ENCODE data around the gene FLAD1. TPM values are rescaled to one million over a fixed set of nuclear protein-coding genes. Genes with fewer than 3 reads are reported as not detected.
A peak's percentile ranks its signal among the peaks of the same experiment; 100 is the strongest.
"Not testable (repeated sequence)": the region's sequence is repeated elsewhere in the genome, so short reads cannot be mapped to it uniquely, and the experiment has no call there.

Gene FLAD1
- total RNA-seq, 1 donor from 2014 or later = 30.1 TPM

DNA sequence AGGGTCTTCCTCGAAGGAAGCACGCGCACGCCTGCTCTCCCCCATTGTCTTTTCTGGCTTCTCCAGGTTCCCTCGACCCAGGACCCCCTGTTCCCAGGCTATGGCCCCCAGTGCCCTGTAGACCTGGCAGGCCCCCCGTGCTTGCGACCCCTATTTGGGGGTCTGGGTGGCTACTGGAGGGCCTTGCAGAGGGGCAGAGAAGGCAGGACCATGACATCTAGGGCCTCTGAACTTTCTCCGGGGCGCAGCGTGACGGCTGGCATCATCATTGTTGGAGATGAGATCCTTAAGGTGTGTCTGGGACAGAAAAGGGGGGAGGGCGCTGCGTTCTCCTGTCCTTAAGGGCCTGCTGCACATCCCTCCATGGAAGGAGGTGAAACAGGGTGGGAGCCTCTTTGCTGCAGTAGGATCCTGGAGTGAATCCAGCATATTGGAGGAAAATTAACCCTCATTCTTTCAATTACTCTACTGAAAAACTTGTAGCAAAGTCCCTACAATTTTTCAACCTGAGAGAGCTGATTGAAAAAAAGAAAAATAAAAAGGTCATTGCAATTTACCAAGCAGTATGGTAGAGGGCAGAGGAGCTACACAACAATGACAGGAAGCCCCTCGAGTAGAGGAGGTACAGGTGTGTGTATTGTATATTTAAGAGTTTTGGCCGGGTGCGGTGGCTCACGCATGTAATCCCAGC, 777 bp downstream of the FLAD1 start:
- peaks cover 28% of the 10 kb centered on the region for H3K4me1 ChIP-seq
- H3K4me3 ChIP-seq = peak overlapping the region; percentile 86
- peak overlapping the region; percentile 83 for H3K27ac ChIP-seq (replicated peaks)
- TF ChIP-seq, protein P1, sequence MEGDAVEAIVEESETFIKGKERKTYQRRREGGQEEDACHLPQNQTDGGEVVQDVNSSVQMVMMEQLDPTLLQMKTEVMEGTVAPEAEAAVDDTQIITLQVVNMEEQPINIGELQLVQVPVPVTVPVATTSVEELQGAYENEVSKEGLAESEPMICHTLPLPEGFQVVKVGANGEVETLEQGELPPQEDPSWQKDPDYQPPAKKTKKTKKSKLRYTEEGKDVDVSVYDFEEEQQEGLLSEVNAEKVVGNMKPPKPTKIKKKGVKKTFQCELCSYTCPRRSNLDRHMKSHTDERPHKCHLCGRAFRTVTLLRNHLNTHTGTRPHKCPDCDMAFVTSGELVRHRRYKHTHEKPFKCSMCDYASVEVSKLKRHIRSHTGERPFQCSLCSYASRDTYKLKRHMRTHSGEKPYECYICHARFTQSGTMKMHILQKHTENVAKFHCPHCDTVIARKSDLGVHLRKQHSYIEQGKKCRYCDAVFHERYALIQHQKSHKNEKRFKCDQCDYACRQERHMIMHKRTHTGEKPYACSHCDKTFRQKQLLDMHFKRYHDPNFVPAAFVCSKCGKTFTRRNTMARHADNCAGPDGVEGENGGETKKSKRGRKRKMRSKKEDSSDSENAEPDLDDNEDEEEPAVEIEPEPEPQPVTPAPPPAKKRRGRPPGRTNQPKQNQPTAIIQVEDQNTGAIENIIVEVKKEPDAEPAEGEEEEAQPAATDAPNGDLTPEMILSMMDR (IDR thresholded peaks at IDR 0.05; ENCODE audit: borderline replicate concordance) = no peak
- intact Hi-C loops (cut with micrococcal nuclease) = no loop called here
- H3K36me3 ChIP-seq = peaks cover 24% of the 10 kb centered on the region
- H3K27me3 ChIP-seq (ENCODE audit: low read depth) = no peaks in the 10 kb centered on the region
- no peak for DNase-seq
- no peaks in the 10 kb centered on the region for H3K9me3 ChIP-seq (replicated peaks)

DNA sequence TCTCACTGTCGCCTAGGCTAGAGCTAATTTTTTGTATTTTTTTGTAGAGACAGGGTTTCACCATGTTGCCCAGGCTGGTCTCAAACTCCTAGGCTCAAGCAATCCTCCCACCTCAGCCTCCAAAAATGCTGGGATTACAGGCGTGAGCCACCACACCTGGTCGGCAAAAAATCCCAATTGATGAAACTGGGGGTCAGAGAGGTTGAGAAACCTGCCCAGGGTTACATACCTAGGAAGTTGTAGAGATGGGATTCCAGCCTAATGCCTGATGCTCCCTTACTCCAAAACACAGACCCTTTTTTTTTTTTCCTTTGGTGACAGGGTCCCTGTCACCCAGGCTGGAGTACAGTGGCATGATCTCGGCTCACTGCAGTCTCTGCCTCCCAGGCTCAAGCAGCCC, 3.6 kb downstream of the FLAD1 start:
- Histone ChIP-seq H3K4me1 (peaks cover 35% of the 10 kb centered on the region), H3K36me3 (peaks cover 43% of the 10 kb centered on the region)
- H3K27me3 ChIP-seq (ENCODE audit: low read depth); intact Hi-C loops (cut with micrococcal nuclease); H3K27ac ChIP-seq (replicated peaks); DNase-seq; H3K4me3 ChIP-seq; H3K9me3 ChIP-seq (replicated peaks): not testable (repeated sequence)

DNA sequence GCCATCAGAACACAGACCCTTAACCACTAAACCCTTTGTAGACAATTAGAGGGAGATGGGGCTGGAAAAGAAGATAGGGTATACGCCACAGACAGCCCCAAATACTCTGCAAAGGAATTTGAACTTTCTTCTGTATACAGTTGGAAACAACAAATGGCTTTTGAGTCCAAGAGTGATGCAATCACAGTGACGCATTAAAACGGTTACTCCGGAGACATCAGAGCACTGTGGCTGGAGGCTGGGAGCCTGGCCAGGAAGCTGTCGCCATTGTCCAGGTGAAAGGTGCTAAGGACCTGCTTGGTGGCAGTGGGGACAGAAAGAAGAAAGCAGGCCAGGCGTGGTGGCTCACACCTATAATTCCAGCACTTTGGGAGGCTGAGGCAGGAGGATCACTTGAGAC, 4.2 kb downstream of the FLAD1 start:
- no peak for DNase-seq

DNA sequence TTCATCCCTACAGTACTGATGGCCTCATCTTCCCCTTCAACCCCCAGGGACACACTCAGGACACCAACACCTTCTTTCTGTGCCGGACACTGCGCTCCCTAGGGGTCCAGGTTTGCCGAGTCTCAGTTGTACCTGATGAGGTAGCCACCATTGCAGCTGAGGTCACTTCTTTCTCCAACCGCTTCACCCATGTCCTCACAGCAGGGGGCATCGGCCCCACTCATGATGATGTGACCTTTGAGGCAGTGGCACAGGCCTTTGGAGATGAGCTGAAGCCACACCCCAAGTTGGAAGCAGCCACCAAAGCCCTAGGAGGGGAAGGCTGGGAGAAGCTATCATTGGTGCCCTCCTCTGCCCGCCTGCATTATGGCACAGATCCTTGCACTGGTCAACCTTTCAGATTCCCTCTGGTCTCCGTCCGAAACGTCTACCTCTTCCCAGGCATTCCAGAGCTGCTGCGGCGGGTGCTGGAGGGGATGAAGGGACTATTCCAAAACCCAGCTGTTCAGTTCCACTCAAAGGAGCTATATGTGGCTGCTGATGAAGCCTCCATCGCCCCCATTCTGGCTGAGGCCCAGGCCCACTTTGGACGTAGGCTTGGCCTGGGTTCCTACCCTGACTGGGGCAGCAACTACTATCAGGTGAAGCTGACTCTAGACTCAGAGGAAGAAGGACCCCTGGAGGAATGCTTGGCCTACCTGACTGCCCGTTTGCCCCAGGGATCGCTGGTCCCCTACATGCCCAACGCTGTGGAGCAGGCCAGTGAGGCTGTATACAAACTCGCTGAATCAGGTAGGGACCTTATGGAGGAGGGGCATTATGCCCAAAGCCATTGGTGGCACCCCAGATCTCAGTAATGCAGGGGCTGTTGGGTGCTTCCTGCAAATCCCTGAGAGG, 5.2 kb downstream of the FLAD1 start:
- TF ChIP-seq, protein P1 (IDR thresholded peaks at IDR 0.05; ENCODE audit: borderline replicate concordance) = no peak

More for the DNA sequence above, 4.2 kb downstream of the FLAD1 start:
- Histone ChIP-seq H3K27me3 (ENCODE audit: low read depth) (no peaks in the 10 kb centered on the region), H3K36me3 (peaks cover 44% of the 10 kb centered on the region), H3K27ac (replicated peaks) (no peak overlapping the region), H3K4me3 (no peak overlapping the region), H3K9me3 (replicated peaks) (no peaks in the 10 kb centered on the region), H3K4me1 (peaks cover 34% of the 10 kb centered on the region)
- TF ChIP-seq, protein P1 (IDR thresholded peaks at IDR 0.05; ENCODE audit: borderline replicate concordance) = no peak
- intact Hi-C loops (cut with micrococcal nuclease) = no loop called here

DNA sequence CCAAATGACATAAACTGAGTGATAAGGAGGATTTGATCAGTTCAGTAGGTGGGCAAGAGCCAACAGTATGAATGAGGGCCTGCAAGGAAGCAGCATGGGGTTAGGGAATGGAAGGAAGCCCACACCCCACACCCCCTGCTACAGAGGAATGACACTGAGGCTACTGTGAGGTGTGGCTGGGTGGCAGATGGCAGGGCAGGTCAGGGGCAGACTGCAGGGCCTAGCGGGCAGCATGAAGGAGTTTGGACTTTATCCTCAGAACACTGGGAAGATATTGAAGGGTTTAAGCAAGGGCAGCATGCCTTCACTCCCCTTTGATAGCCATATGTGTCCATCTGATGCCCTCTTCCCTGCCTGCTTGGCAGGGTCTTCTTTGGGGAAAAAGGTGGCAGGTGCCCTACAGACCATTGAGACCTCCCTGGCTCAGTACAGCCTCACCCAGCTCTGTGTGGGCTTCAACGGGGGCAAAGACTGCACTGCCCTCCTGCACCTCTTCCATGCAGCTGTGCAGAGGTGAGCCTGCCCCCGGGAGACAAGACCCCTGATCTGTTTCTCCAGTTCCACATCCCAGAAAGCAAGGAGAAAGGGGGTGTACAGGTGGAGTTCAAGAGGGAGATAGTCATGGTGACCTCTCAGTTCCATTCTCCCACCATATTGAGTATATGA, 6.2 kb downstream of the FLAD1 start:
- no peak overlapping the region for H3K4me3 ChIP-seq
- TF ChIP-seq, protein P1 (IDR thresholded peaks at IDR 0.05; ENCODE audit: borderline replicate concordance) = no peak
- intact Hi-C loops (cut with micrococcal nuclease) = no loop called here
- peaks cover 17% of the 10 kb centered on the region for H3K4me1 ChIP-seq
- H3K36me3 ChIP-seq = peaks cover 50% of the 10 kb centered on the region
- DNase-seq = no peak
- no peaks in the 10 kb centered on the region for H3K27me3 ChIP-seq (ENCODE audit: low read depth)
- no peaks in the 10 kb centered on the region for H3K9me3 ChIP-seq (replicated peaks)
- H3K27ac ChIP-seq (replicated peaks) = no peak overlapping the region

More for the DNA sequence above, 5.2 kb downstream of the FLAD1 start:
- no peak for DNase-seq
- intact Hi-C loops (cut with micrococcal nuclease) = no loop called here
- H3K27ac ChIP-seq (replicated peaks) = no peak overlapping the region
- no peak overlapping the region for H3K4me3 ChIP-seq
- H3K4me1 ChIP-seq = peaks cover 27% of the 10 kb centered on the region
- H3K9me3 ChIP-seq (replicated peaks) = no peaks in the 10 kb centered on the region
- H3K36me3 ChIP-seq = peaks cover 50% of the 10 kb centered on the region
- no peaks in the 10 kb centered on the region for H3K27me3 ChIP-seq (ENCODE audit: low read depth)
